HEK293T (cell line): Measurements from ENCODE around the gene CDC42EP2.

Experiments
- BHLHE40 ChIP-seq: fragments of 450-650 bp; IDR thresholded peaks from 2 replicates; pipeline ENCODE4 v1.6.1; 2016; ENCODE audit warnings: mild to moderate bottlenecking, moderate library complexity, borderline replicate concordance
- HDGF ChIP-seq: fragments of 450-650 bp; IDR thresholded peaks from 2 replicates; pipeline ENCODE4 v1.6.1; 2017; ENCODE audit warnings: antibody characterized with exemption, borderline replicate concordance
- NFRKB ChIP-seq: fragments of 450-650 bp; IDR thresholded peaks from 2 replicates; pipeline ENCODE4 v1.6.1; 2016; ENCODE audit warnings: mild to moderate bottlenecking, moderate library complexity
- SP1 ChIP-seq: fragments of 450-650 bp; IDR thresholded peaks from 2 replicates; pipeline ENCODE4 v1.6.1; 2017
- SUZ12 ChIP-seq: fragments of 450-650 bp; IDR thresholded peaks from 2 replicates; pipeline ENCODE4 v1.6.1; 2016; ENCODE audit warnings: mild to moderate bottlenecking

DNA sequence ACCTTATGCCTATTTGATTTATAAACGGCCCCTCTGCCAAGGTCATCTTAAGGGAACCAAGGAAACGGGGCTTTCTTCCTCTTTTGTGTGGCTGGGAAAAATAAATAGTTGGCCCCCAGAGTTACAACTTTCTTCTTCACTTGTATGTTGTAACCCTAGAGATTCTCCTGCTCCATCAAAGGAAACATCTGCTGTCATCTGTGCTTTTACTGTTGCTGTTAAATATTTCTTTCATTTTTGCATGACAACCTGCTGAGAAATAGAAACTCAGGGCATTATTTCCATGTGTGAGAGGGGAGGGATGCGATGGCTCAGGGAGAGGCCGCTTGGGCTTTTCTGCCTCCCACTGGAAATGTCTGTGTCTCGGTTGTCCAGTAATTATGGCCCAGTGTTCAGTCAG lies 21.8 kb upstream of the CDC42EP2 start:
- no peak for TF ChIP-seq BHLHE40
- TF ChIP-seq SUZ12 = no peak
- no peak for TF ChIP-seq SP1
- no peak for TF ChIP-seq HDGF
- no peak for TF ChIP-seq NFRKB
